Gastroesophageal sphincter (tissue), 3 donors: Measurements from ENCODE around the gene DHX34.
"Not testable (repeated sequence)": the region's sequence is repeated elsewhere in the genome, so short reads cannot be mapped to it uniquely, and the experiment has no call there.

Source experiments
- CTCF ChIP-seq, 4 experiments: fragments of 200-600 bp in 2 of 4; fragments of 450-650 bp in 2 of 4; sonication (generic) in 1 of 4; IDR thresholded peaks; one replicate each; pipeline ENCODE4 v1.5.1; 2017 to 2019; ENCODE audit warnings: antibody characterized with exemption in 4 of 4, mild to moderate bottlenecking in 2 of 4, moderate library complexity in 2 of 4
- POLR2A ChIP-seq, 2 donors: fragments of 450-650 bp; IDR thresholded peaks; one replicate each; pipeline ENCODE4 v1.6.1; 2017; ENCODE audit warnings: antibody characterized with exemption in 2 of 2, mild to moderate bottlenecking in 2 of 2, moderate library complexity in 1 of 2

GRCh38 chr19:47336765-47337718, 12.1 kb upstream of the DHX34 start:
- TF ChIP-seq CTCF, POLR2A (IDR thresholded peaks at IDR 0.05): not testable (repeated sequence)
